SK-N-SH (cell line): Measurements from ENCODE around the gene AP1M2. TPM values are rescaled to one million over a fixed set of nuclear protein-coding genes. Genes with fewer than 3 reads are reported as not detected.

Source experiments
- CTCF ChIA-PET: fragments of 300-600, 350-600 bp; formaldehyde crosslinking; extraction: SDS; loops from one replicate; lab custom pipeline; 2021; lab: Yijun Ruan, JAX
- POLR2A ChIA-PET: fragments of 350-600 bp; sonication (Branson Sonifier 250); formaldehyde crosslinking; extraction: SDS; loops from one replicate; lab custom pipeline; 2020; ENCODE audit warnings: antibody characterized with exemption, inconsistent platforms; lab: Yijun Ruan, JAX
- DNase-seq: peaks from one replicate; pipeline ENCODE4 v3.0.0; 2012
- H2AFZ ChIP-seq: fragments of 200-600 bp; sonication (generic); 2 replicates; pipeline ENCODE4 v1.8.1; 2016; ENCODE audit warnings: antibody characterized with exemption, mild to moderate bottlenecking, low read depth
- H3F3A ChIP-seq: fragments of 200-600 bp; sonication (generic); replicated peaks from 2 replicates; pipeline ENCODE3; 2016; ENCODE audit warnings: antibody characterized with exemption, mild to moderate bottlenecking; ENCODE audit not compliant: insufficient read depth
- H3K27ac ChIP-seq, 2 experiments: fragments of 200-500 bp in 1 of 2; fragments of 200-600 bp in 1 of 2; sonication (Bioruptor generic) in 1 of 2; sonication (generic), shearing (Covaris generic) in 1 of 2; 2 replicates each; pipeline versions ENCODE4 v1.5.1 to v1.6.1; 2014 to 2016; ENCODE audit warnings: low read depth in 2 of 2, inconsistent platforms in 1 of 2, low read length in 1 of 2, mild to moderate bottlenecking in 1 of 2, mixed read lengths in 1 of 2
- H3K27me3 ChIP-seq: fragments of 200-600 bp; sonication (generic), shearing (Covaris generic); 2 replicates; pipeline ENCODE4 v1.6.1; 2016; ENCODE audit warnings: mixed run types; ENCODE audit not compliant: insufficient read depth
- H3K36me3 ChIP-seq, 2 experiments: fragments of 200-500 bp in 1 of 2; fragments of 200-600 bp in 1 of 2; sonication (Bioruptor generic) in 1 of 2; sonication (generic) in 1 of 2; replicated peaks in 1 of 2; 2 replicates each; pipeline versions ENCODE3 to v1.5.1; 2014 to 2016; ENCODE audit warnings: low read length in 1 of 2, mild to moderate bottlenecking in 1 of 2; ENCODE audit not compliant: insufficient read depth in 2 of 2, control insufficient read depth in 1 of 2
- H3K4me1 ChIP-seq, 2 experiments: fragments of 200-500 bp in 1 of 2; fragments of 200-600 bp in 1 of 2; sonication (Bioruptor generic) in 1 of 2; sonication (generic), shearing (Covaris generic) in 1 of 2; 2 replicates each; pipeline versions ENCODE4 v1.5.1 to v1.6.1; 2014 to 2016; ENCODE audit warnings: low read depth in 1 of 2, low read length in 1 of 2, mixed run types in 1 of 2; ENCODE audit not compliant: insufficient read depth in 2 of 2, control insufficient read depth in 1 of 2
- H3K4me2 ChIP-seq: fragments of 200-600 bp; sonication (generic), shearing (Covaris generic); 2 replicates; pipeline ENCODE4 v1.6.1; 2017; ENCODE audit warnings: mixed run types
- H3K4me3 ChIP-seq, 2 experiments: fragments of 200-500 bp in 1 of 2; fragments of 200-600 bp in 1 of 2; sonication (Bioruptor generic) in 1 of 2; sonication (generic), shearing (Covaris generic) in 1 of 2; 2 replicates each; pipeline versions ENCODE4 v1.5.1 to v1.8.1; 2014 to 2016; ENCODE audit warnings: low read depth in 2 of 2, inconsistent platforms in 1 of 2, low read length in 1 of 2, mild to moderate bottlenecking in 1 of 2, mixed read lengths in 1 of 2, moderate library complexity in 1 of 2
- H3K79me2 ChIP-seq: fragments of 200-600 bp; sonication (generic); 2 replicates; pipeline ENCODE4 v1.8.1; 2017; ENCODE audit warnings: mild to moderate bottlenecking; ENCODE audit not compliant: insufficient read depth
- H3K9ac ChIP-seq: fragments of 200-600 bp; sonication (generic); 2 replicates; pipeline ENCODE4 v1.6.1; 2017; ENCODE audit warnings: mixed run types
- H3K9me2 ChIP-seq: fragments of 200-600 bp; sonication (generic); 2 replicates; pipeline ENCODE4 v1.6.1; 2017; ENCODE audit warnings: mixed run types
- H3K9me3 ChIP-seq: fragments of 200-600 bp; sonication (generic); 2 replicates; pipeline ENCODE4 v1.6.1; 2017; ENCODE audit warnings: mixed run types, mild to moderate bottlenecking, moderate library complexity
- H4K20me1 ChIP-seq: fragments of 200-600 bp; sonication (generic); 2 replicates; pipeline ENCODE4 v1.6.1; 2017; ENCODE audit warnings: mild to moderate bottlenecking, mixed run types; ENCODE audit not compliant: insufficient read depth
- CHD2 ChIP-seq: fragments of 150-350 bp; IDR thresholded peaks from 2 replicates; pipeline ENCODE4 v1.6.1; 2018; ENCODE audit warnings: low read length; ENCODE audit not compliant: partially characterized antibody
- EZH2phosphoT487 ChIP-seq: fragments of 200-600 bp; sonication (generic); IDR thresholded peaks from 2 replicates; pipeline ENCODE4 v1.6.1; 2017; ENCODE audit warnings: low read depth, mixed run types, mild to moderate bottlenecking, antibody characterized with exemption, moderate library complexity, borderline replicate concordance
- FOSL2 ChIP-seq: IDR thresholded peaks from 2 replicates; pipeline ENCODE4 v1.4.0; 2012; ENCODE audit warnings: low read depth, mild to moderate bottlenecking, moderate library complexity, borderline replicate concordance
- FOXM1 ChIP-seq: IDR thresholded peaks from 2 replicates; pipeline ENCODE4 v1.4.0; 2012; ENCODE audit warnings: low read depth, mild to moderate bottlenecking
- GABPA ChIP-seq: IDR thresholded peaks from 2 replicates; pipeline ENCODE4 v1.4.0; 2012; ENCODE audit warnings: low read depth, mild to moderate bottlenecking
- JUND ChIP-seq: IDR thresholded peaks from 2 replicates; pipeline ENCODE4 v1.4.0; 2012
- MXI1 ChIP-seq: IDR thresholded peaks from 2 replicates; pipeline ENCODE4 v1.6.1; 2012; ENCODE audit warnings: mild to moderate bottlenecking, low read depth, low read length, improper control_type of control experiment
- NRF1 ChIP-seq: IDR thresholded peaks from 2 replicates; pipeline ENCODE4 v1.6.1; 2012; ENCODE audit warnings: low read depth, mild to moderate bottlenecking, low read length
- POLR2AphosphoS5 ChIP-seq: IDR thresholded peaks from 2 replicates; pipeline ENCODE4 v1.6.1; 2012; ENCODE audit warnings: low read depth, low read length
- RAD21 ChIP-seq: IDR thresholded peaks from 2 replicates; pipeline ENCODE4 v1.6.1; 2012; ENCODE audit warnings: mild to moderate bottlenecking, low read length
- RFX5 ChIP-seq: IDR thresholded peaks from 2 replicates; pipeline ENCODE4 v1.6.1; 2012; ENCODE audit warnings: mild to moderate bottlenecking, improper control_type of control experiment, low read length
- RXRA ChIP-seq: IDR thresholded peaks from 2 replicates; pipeline ENCODE4 v1.4.0; 2012; ENCODE audit warnings: low read depth, mild to moderate bottlenecking, borderline replicate concordance
- SIN3A ChIP-seq: IDR thresholded peaks from 2 replicates; pipeline ENCODE4 v1.6.1; 2012; ENCODE audit warnings: low read depth, mild to moderate bottlenecking, low read length, moderate library complexity, borderline replicate concordance
- WGBS: methylation state at CpG from one replicate; pipeline ENCODE4 v1.1.6; 2017; ENCODE audit warnings: low lambda C conversion rate; 5-methylcytosine and 5-hydroxymethylcytosine counted together
- polyA plus RNA-seq, 3 experiments: library from polyadenylated mRNA; depleted of rRNA; stranded (reverse); fragments of >200 nt; gene quantifications; 2 replicates each; pipeline ENCODE4 v1.2.3, GENCODE V29; 2012
- TF ChIP-seq, protein P1 (sequence below): IDR thresholded peaks from 2 replicates; pipeline ENCODE4; 2012
- TF ChIP-seq, protein P2 (sequence below): IDR thresholded peaks from 2 replicates; pipeline ENCODE4 v1.4.0; 2012; ENCODE audit warnings: low read depth, borderline replicate concordance
- TF ChIP-seq, protein P3 (sequence below): IDR thresholded peaks from 2 replicates; pipeline ENCODE4 v1.4.0; 2012; ENCODE audit warnings: low read depth

AP1M2 gene
- polyA plus RNA-seq, 1 of the 3 experiments (the other 2 are of a cell fraction): 0.30 TPM

DNA sequence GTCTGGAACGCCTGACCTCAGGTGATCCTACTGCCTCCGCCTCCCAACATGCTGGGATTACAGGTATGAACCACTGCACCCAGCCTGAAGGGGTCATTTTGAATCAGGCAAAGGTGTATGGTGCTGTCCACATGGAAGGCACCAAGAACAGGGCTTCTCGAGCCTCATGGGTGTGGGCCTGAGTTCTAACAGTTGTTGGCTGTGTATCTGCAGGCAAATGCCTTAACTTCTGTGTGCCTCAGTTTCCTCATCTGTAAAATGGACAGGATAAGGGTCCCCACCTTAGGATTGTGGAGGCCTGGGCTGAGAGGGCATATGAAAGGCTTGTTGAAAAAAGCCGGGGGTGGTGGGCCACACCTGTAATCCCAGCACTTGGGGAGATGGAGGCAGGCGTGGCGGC lies 9.2 kb downstream of the AP1M2 start:
- peaks cover 0 to 3% of the 10 kb centered on the region in 2 experiments; a peak in 1 of 4 replicates for H3K4me1 ChIP-seq
- H3K4me2 ChIP-seq: no peak overlapping the region
- H3K27ac ChIP-seq: no peak overlapping the region
- POLR2A ChIA-PET: no interaction called here
- H3K36me3 ChIP-seq: no peaks in the 10 kb centered on the region
- no peak overlapping the region for H2AFZ ChIP-seq
- no peaks in the 10 kb centered on the region for H3K27me3 ChIP-seq
- CTCF ChIA-PET: interaction anchor here (9.1 kb wide), 1 partner anchor 68 kb away, joined by 330 read pairs; no protein-coding TSS in a partner anchor
- H4K20me1 ChIP-seq: no peaks in the 10 kb centered on the region
- H3K9me3 ChIP-seq: no peaks in the 10 kb centered on the region
- no peak overlapping the region for H3K9ac ChIP-seq
- DNase-seq: no peak
- no peaks in the 10 kb centered on the region for H3F3A ChIP-seq
- whole genome bisulfite sequencing: 100% methylated on average over 5 of the region's 6 CpGs
- H3K4me3 ChIP-seq: no peak overlapping the region
- H3K79me2 ChIP-seq: no peaks in the 10 kb centered on the region
- TF ChIP-seq EZH2phosphoT487: no peak
- no peak for TF ChIP-seq JUND
- TF ChIP-seq CHD2: no peak
- no peak for TF ChIP-seq NRF1
- H3K9me2 ChIP-seq: no peaks in the 10 kb centered on the region

DNA sequence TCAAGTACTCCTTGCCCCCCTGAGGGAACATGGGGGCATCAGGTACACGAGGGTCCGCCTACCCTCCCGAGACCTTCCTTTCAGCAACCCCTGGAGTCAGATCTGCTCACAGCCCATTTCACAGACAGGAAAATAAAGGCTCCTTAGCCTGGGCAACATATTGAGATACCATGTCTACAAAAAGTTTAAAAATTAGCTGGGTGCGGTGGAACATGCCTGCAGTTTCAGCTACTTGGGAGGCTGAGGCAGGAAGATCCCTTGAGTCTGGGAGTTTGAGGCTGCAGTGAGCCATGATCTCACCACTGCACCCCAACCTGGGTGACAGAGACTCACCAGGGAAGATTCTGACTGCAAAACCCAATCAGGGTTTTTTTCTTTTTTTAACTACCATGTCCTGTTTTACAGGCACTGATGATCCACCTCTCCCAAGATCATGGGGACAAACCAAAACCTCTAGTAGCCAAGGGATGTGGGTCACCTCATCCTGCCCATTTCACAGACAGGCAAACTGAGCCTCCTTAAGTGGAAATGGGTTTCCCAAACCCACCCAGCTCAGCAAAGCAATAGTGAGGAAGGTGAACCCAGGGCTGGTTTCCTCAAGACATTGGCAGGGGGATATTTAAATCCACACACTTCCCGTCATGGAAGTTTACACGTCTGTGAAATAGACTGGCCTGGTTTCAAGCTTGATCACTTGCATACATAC lies 11.9 kb downstream of the AP1M2 start:
- CTCF ChIA-PET: interaction anchor here (2.3 to 7.6 kb wide), 3 partner anchors 34 to 125 kb away, joined by 8 to 46 read pairs (median 12); no protein-coding TSS in a partner anchor
- DNase-seq: no peak

More for the DNA sequence above, 11.9 kb downstream of the AP1M2 start:
- H3K36me3 ChIP-seq: no peaks in the 10 kb centered on the region
- no peaks in the 10 kb centered on the region for H3K9me3 ChIP-seq
- no peaks in the 10 kb centered on the region for H3K79me2 ChIP-seq
- H3K4me3 ChIP-seq: no peak overlapping the region
- no peaks in the 10 kb centered on the region for H3K27me3 ChIP-seq
- WGBS: 73% methylated on average over 6 of the region's 6 CpGs
- TF ChIP-seq MXI1 (no peak), FOSL2 (no peak), GABPA (no peak), RAD21 (no peak), RFX5 (no peak), CHD2 (no peak), FOXM1 (no peak), POLR2AphosphoS5 (no peak), RXRA (no peak), NRF1 (no peak), SIN3A (no peak)
- TF ChIP-seq, protein P1, sequence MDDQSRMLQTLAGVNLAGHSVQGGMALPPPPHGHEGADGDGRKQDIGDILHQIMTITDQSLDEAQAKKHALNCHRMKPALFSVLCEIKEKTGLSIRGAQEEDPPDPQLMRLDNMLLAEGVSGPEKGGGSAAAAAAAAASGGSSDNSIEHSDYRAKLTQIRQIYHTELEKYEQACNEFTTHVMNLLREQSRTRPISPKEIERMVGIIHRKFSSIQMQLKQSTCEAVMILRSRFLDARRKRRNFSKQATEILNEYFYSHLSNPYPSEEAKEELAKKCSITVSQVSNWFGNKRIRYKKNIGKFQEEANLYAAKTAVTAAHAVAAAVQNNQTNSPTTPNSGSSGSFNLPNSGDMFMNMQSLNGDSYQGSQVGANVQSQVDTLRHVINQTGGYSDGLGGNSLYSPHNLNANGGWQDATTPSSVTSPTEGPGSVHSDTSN: no peak
- TF ChIP-seq, protein P2, sequence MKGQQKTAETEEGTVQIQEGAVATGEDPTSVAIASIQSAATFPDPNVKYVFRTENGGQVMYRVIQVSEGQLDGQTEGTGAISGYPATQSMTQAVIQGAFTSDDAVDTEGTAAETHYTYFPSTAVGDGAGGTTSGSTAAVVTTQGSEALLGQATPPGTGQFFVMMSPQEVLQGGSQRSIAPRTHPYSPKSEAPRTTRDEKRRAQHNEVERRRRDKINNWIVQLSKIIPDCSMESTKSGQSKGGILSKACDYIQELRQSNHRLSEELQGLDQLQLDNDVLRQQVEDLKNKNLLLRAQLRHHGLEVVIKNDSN: no peak
- TF ChIP-seq, protein P3, sequence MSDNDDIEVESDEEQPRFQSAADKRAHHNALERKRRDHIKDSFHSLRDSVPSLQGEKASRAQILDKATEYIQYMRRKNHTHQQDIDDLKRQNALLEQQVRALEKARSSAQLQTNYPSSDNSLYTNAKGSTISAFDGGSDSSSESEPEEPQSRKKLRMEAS: no peak
- H3K9me2 ChIP-seq: no peaks in the 10 kb centered on the region
- H3K9ac ChIP-seq: no peak overlapping the region
- no peak overlapping the region for H3K27ac ChIP-seq
- H4K20me1 ChIP-seq: no peaks in the 10 kb centered on the region
- no peak overlapping the region for H3K4me2 ChIP-seq
- POLR2A ChIA-PET: no interaction called here
- H2AFZ ChIP-seq: no peak overlapping the region
- H3F3A ChIP-seq: no peaks in the 10 kb centered on the region
- peaks cover 0 to 2% of the 10 kb centered on the region in 2 experiments; a peak in 1 of 4 replicates for H3K4me1 ChIP-seq
